Measurements from ENCODE around the gene BPIFA1.

The BPIFA1 gene

GRCh38 chr20:33279261-33279910, 43.6 kb downstream of the BPIFA1 start:
- DNase-seq: no peak

GRCh38 chr20:33280000-33280680, 44.3 kb downstream of the BPIFA1 start:
- DNase-seq: no peak

- DNase-seq: no peak
These were observed 45.0 kb downstream of the BPIFA1 start for GRCh38 chr20:33280775-33281174.

GRCh38 chr20:33281550-33282146, 45.9 kb downstream of the BPIFA1 start:
- no peak for DNase-seq

GRCh38 chr20:33282196-33282934, 46.6 kb downstream of the BPIFA1 start:
- no peak for DNase-seq

GRCh38 chr20:33282991-33283555, 47.3 kb downstream of the BPIFA1 start, which contains the start of gene BPIFB1:
TSS of gene BPIFB1 (plus strand) at chr20:33283214. CDS start at chr20:33286074, 2,860 bp downstream.
- DNase-seq: no peak

GRCh38 chr20:33284284-33284683, 48.5 kb downstream of the BPIFA1 start:
- no peak for DNase-seq

- DNase-seq: no peak
These were observed 49.1 kb downstream of the BPIFA1 start for GRCh38 chr20:33284937-33285336.

GRCh38 chr20:33285861-33286495, 50.2 kb downstream of the BPIFA1 start:
- DNase-seq: no peak

- no peak for DNase-seq
These were observed 52.1 kb downstream of the BPIFA1 start for GRCh38 chr20:33287884-33288283.

- no peak for DNase-seq
These were observed 55.1 kb downstream of the BPIFA1 start for GRCh38 chr20:33290852-33291251.

GRCh38 chr20:33291416-33291815, 55.6 kb downstream of the BPIFA1 start:
- DNase-seq: no peak

- DNase-seq: no peak
These were observed 56.1 kb downstream of the BPIFA1 start for GRCh38 chr20:33291830-33292355.

Data from NCI-H1048 (cell line).